LNCAP (cell line): ENCODE measurements around the gene CEP41.

Experiments used
- TF ChIP-seq, protein P1 (sequence below): fragments of 450-650 bp; IDR thresholded peaks from 2 replicates; pipeline ENCODE4 v1.5.1; 2017; ENCODE audit warnings: mild to moderate bottlenecking

CEP41 gene

DNA sequence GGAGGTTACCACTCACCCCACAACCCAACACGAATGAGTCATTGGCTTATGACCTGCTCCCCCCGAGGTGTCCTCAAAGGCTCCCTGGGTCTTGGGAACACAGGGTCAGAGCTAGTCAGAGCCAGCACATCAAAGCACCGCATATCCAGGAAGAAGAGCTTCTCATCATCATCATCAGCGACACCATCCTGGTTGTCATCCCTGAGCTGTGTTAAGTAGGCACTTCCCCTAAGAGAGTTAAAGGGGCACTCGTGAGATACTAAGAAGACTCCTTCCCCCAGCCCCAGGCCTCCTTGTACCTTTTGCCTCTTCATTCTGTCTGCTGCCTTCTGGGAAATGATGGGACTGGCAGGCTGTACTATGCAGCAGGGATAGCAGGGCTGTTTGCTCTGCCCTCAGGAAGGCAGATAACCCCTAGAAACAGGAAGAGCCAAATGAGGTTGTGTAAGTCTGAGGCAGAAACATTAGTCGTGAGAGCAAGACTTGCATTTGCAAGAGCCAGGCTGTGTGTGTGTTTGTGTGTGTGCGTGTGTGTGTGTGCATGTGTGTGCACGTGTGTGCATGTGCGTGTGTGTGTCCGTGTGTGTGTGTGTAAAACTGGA, 71.6 kb downstream of the CEP41 start:
- TF ChIP-seq, protein P1, sequence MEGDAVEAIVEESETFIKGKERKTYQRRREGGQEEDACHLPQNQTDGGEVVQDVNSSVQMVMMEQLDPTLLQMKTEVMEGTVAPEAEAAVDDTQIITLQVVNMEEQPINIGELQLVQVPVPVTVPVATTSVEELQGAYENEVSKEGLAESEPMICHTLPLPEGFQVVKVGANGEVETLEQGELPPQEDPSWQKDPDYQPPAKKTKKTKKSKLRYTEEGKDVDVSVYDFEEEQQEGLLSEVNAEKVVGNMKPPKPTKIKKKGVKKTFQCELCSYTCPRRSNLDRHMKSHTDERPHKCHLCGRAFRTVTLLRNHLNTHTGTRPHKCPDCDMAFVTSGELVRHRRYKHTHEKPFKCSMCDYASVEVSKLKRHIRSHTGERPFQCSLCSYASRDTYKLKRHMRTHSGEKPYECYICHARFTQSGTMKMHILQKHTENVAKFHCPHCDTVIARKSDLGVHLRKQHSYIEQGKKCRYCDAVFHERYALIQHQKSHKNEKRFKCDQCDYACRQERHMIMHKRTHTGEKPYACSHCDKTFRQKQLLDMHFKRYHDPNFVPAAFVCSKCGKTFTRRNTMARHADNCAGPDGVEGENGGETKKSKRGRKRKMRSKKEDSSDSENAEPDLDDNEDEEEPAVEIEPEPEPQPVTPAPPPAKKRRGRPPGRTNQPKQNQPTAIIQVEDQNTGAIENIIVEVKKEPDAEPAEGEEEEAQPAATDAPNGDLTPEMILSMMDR, result no peak

DNA sequence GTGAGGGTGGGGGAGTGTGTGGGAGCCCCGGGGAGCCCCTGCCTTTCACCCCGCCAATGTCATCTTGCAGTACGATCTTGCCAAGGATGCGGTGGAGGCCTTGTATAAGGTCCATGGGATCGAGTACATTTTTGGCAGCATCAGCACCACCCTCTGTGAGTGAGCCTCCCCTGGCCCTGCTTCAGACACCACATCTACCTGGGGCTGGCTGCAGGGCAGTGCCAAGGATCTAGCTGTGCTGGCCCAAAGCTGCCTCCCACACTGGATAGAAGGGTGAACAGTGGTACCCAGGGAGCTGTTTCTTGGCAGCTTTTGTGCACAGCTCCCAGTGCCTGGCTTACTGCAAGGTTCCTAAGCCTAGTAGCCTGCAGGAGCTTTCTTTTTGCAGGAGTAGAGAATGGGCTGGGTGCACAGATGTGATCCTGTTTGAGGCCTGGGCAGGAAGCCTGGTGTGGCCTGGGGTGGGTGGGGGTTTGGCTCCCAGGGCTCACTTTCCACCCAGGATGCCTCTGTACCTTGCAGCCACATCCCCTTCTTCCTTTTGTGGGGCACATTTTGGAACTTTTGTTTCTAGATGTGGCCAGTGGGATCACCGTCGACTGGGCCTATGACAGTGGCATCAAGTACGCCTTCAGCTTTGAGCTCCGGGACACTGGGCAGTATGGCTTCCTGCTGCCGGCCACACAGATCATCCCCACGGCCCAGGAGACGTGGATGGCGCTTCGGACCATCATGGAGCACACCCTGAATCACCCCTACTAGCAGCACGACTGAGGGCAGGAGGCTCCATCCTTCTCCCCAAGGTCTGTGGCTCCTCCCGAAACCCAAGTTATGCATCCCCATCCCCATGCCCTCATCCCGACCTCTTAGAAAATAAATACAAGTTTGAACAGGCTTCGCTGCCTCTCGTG, 72.7 kb downstream of the CEP41 start:
- TF ChIP-seq, protein P1, result no peak

DNA sequence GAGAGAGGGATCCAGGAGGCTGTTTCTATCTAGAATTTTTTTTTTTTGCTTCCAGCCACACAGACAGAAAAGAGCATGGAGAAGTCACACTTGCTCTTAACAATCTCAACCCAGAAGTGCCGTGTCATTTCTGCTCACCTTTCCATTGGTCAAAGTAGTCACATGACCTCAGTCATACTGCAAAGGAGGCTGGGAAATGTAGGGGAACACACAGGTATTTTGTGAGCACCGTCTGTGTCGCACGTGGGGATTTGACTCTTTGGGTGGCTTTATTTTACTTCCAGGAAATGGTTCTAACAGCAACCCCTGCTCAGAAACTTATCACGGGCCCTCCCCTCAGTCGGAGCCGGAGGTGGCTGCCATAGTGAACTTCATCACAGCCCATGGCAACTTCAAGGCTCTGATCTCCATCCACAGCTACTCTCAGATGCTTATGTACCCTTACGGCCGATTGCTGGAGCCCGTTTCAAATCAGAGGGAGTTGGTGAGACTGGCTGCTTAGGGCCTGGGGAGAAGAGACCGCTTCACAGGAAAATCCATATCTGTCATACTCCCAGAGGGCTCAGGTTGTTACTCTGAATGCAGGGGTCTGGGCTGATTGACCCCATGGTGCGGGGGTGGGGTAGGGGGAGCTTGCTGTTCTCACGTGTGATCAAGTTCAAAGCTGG, 73.6 kb downstream of the CEP41 start:
- TF ChIP-seq, protein P1, result no peak

DNA sequence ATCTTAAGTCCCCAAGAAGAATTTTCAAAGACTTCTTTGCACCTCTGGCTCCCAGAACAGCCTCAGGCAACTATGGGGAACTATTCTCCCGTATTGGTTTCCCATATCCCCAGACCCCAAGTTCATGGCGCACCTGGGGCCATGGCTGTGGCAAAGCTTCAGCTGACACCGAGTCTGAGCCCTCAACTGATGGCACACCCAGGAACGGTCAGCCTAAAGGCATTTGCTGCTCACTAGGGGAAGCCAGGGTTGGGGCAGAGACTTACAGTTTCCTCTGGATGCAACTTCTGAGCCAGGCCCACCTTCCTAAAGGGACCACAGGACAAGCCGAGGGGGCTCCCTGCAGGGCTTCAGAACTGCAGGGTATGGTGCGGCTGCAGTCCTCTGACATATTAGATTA, 74.3 kb downstream of the CEP41 start:
- TF ChIP-seq, protein P1, result no peak

DNA sequence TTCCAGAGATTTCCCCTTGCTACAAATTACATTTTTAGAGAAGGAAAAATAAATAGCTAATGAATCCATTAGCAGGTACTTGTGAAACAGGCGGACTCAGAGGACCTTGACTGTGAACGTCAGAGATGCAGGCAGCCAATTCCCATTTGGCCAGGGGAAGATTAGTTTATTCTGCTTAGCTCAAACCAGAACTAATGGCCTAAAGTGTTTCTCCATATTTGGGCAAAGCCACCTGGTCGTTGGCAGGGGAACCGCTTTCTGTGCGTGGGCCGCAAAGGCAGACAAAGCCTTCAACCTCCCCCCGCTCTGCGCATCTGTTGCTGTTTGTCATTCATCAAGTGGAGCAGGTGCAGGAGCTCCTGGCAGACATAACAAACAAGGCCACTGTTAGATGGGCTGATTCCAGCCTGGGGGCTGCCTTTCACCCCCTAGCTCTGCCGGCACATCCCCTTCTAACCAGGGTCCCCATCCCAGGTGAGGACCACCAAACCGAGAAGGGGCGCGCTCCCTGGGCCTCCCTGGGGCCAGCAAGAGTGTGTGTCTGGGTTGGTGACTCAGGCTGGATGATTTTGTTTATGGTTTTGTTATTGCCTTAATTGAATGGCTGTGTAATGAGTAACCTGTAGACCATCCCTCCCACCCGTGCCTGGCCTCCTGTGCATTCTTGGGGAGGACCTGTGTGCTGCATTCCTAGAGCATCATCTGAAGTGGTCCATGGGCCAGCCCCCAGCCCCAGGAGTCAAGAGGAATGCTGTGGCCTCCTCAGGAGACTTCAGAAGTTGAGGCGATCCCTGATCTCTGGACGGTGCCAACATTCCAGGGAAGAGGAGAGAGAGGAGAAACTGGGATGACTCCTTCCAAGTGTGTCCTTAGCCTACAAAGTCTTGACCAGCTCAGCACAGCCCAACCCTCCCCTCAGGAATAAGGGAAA, 75.0 kb downstream of the CEP41 start:
- TF ChIP-seq, protein P1, result no peak

DNA sequence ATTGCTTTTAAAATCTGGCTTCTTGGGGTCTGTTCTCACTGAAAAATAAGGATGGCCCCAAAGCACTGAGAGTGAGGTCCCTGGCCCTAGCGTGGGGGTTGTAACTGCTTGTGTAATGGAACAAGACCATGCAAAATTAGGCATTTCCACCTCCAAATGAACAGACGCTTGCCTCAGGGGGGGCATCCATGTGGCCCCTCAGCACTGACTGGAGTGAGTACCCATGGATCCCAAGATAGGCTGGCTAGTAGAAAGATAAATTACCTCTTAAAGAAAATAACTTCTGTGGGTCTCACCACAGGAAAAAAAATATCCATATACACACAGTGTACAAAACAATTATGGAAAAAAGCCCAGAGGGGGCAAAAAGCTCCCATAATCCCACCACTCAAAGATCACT, 75.7 kb downstream of the CEP41 start:
- TF ChIP-seq, protein P1, result no peak

DNA sequence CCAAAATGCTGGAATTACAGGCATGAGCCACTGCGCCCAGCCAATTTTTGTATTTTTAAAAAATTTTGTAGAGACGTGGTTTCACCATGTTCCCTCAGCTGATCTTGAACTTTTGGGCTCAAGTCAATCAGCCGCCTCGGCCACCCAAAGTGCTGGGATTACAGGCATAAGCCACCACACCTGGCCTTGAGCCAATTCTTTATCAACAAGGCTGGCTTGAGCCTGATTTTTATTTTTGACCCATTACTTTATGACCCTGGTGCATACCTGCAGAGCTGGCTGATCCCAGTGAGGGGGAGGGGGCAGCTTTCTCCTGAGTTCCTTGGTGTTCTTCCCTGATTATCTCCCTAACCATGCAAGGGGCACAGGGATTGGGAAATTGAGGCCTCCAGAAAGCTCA, 76.4 kb downstream of the CEP41 start:
- TF ChIP-seq, protein P1, result no peak
